ENCODE results near the gene LAYN. TPM values are rescaled to one million over a fixed set of nuclear protein-coding genes. Genes with fewer than 3 reads are reported as not detected.
A peak's percentile ranks its signal among the peaks of the same experiment; 100 is the strongest.

Gene LAYN
- 1.9 TPM for total RNA-seq

GRCh38 chr11:111540114-111540936 lies at the start of gene LAYN:
TSS of gene LAYN (plus strand) at chr11:111540720. CDS start at chr11:111540844, 124 bp downstream.
- ATAC-seq: peak; percentile 27

DNA sequence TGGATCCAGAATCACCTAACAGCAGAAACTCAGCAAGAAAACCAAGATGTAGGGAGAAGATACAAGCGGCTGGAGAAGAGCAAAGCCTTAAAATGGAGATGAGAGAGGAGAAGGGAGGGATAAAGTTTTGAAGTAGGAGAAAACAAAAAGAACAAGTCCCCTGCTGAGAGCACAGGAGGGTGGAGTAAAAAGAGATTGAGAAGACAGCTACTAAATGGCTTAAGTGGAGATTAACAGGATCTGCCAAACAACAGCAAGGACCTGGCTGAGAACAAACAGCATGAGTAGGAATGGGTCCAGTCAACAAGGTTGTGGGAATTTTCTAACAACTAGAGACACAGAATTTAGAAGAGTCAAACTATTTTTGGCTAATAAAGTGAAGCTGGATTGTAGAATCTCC lies 46.5 kb upstream of the LAYN start:
- no peak for ATAC-seq

DNA sequence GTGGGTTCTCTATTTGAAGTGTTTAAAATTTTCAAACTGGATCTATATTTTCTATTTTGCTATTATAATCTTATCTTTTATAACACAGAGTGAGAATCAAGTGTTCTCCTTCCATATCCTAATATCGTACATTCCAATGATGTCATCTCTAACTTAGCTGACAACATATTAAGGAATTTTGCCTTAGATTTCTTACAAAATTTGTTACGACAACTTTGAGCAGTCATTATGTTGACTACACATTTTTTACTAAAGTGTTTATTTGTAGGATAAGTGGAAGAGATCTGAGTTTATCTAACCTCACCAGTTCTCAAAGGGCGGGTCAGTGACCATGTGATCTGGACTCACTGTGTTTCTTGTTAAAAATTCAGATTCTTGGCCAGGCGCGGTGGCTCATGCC lies 41.0 kb upstream of the LAYN start:
- ATAC-seq: no peak

- ATAC-seq: peak; percentile 69
These were observed 40.0 kb upstream of the LAYN start for GRCh38 chr11:111500481-111500880.

- no peak for ATAC-seq
These were observed 37.9 kb upstream of the LAYN start for GRCh38 chr11:111502611-111503010.

- ATAC-seq: no peak
These were observed 30.2 kb upstream of the LAYN start for GRCh38 chr11:111510311-111510710.

DNA sequence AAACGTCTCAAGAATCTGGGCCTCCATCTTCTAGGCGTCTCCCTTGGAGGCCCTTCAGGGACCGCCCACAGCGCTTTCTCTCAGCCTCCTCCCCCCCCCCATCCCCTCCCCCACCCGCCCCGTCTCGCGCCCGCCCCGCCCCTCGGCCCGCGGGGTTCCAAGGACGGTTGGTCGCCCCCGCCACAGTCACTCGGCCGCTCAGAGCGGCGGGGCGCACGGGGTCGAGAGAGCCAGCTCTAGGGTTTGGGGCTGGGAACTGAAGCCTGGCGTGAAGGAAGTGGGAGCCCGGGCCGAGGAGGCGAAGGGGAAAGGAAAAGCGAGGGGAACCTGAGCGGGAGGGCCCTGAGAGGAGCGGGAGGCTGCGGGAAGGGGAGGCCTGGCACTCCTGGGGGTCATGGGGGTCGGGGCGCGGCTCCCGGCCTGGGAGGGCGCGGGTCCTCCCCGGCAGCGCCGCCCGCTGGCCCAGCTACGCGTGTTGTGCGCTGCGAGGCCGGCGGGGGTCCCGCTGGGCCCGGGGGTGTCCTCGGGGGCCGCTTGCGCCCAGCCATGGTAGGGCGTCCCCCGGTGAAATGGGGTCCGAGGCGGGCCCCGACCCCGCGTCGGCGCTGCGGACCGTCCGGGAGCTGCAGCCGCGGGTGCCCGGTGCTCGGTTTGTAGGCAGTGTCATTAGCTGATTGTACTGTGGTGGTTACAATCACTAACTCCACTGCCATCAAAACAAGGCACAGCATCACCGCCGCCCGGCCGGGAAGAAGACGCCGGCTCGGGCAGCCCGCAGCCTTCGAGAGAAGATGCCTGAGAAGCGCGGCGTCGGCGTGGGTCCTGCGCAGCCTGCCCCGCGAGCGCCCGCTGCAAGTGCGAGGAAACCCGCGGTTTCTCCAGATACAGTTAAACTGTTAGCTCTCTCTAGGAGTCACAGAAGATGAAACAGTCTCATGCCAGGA lies 28.0 kb upstream of the LAYN start, which contains the start of gene BTG4:
Gene BTG4, minus strand, starts transcription at position 91 of the 944 bp plus-strand sequence. CDS start 13,610 bp downstream, outside the sequence.
- peak; percentile 52 for ATAC-seq

- ATAC-seq: no peak
These were observed 27.3 kb upstream of the LAYN start for GRCh38 chr11:111513240-111513605.

DNA sequence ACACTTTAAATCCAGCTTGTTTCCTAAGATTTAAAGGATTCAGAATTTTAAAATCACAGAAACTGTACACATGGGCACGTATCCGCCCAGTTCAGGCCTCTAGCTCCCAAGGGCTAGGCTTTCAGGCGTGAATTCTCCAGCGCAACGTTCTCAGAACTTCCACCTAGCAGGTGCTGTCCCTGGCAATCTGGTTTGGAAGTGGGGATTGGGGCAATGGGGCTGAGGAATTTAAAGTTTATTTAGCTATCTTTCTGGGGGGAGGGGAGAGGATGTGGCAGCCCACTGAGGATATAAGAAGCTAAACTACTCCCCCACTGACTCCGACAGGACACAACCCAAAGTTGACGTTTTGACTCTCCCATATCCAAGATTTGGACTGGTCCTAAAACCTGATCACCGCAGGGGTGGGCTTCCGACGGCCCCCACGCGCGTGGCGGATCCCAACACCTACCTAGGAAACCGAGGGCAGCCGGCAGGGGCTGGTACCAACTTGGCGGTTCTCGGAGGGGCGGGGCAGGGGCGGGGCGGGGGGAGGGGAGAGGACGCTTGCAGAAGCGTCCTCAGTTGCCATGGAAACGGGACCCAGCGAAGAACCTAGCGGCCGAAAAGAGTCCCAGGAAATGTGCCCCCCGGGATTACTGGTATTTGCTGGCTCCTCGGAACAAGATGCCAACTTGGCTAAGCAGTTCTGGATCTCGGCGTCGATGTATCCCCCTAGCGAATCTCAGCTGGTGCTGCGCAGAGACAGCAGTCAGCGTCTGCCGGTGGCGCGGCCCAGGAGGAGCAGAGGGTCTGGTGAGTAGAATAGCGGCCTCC lies 26.1 kb upstream of the LAYN start, which contains the start of gene HOATZ:
Gene HOATZ, plus strand, starts transcription at position 563 of the 816 bp plus-strand sequence. Its CDS starts 7 bp downstream, at position 570.
- ATAC-seq: no peak

DNA sequence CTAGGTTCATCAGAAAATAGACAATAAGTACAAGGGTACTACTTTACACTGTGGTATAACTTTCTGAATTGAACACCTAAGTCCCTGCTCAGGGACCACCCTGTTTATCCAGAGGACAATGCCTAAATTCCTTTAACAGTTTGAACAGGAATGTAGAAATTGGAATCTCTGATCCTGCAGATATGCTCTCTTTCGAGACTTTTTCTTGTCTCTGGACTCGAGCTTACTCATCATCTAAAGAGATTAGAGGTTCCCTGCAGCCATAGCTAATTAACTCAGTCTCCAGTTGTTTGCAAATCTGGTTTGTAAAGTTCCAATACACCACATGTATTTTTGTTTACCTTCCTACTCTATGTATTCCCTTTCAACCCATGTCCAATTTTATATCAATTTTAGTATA lies 24.9 kb upstream of the LAYN start:
- no peak for ATAC-seq

- ATAC-seq: no peak
These were observed 21.9 kb upstream of the LAYN start for GRCh38 chr11:111518668-111519067.

DNA sequence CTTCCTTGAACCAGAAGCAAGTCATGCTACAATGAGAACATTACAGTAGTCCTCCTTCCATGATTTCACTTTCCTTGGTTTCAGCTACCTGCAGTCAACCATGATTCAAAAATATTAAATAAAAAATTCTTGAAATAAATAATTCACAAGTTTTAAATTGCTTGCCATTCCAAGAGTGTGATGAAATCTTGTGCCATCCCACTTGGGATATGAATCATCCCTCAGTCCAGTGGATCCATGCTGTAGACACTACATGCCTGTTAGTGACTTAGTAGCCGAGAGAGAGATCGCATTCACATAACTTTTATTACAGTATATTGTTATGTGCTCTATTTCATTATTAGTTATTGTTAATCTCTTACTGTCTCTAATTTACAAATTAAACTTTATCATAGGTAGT lies 20.0 kb upstream of the LAYN start:
- ATAC-seq: no peak

DNA sequence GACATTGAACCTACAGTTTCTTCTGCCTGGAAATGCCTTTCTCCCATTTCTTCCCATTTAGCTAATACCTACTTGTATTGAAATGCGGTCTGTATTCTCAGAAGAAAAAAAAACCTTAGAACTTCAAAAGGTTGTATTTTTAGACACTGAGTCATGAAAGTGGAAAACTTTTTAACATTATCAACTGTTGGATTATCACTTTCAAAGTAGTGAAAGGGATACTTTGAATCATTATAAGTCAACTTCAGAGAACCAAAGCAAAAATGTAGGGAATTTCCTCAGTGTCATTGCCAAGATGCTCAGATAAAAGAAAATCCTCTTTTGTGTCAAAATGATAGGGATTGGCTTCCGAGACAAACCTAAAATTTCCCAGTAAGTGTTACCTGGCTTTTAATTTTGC lies 19.4 kb upstream of the LAYN start:
- no peak for ATAC-seq

DNA sequence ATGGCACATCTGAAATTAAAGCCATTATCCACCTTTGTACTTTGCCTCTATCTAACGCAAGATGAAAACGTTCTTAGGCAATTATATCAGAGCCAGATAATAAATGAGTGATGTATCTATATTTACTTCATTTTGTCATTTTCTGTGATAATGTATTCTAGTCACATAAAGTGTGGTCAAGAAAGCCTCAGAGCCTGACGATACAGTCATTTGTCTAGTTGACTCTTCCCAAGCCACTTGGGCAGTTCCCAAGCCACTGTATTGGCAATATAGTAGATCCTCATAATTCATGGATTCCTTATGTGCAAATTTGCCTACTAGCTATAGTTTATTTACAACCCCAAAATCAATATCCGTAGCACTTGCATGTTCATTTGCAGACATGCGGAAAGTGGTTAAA lies 18.1 kb upstream of the LAYN start:
- ATAC-seq: no peak

DNA sequence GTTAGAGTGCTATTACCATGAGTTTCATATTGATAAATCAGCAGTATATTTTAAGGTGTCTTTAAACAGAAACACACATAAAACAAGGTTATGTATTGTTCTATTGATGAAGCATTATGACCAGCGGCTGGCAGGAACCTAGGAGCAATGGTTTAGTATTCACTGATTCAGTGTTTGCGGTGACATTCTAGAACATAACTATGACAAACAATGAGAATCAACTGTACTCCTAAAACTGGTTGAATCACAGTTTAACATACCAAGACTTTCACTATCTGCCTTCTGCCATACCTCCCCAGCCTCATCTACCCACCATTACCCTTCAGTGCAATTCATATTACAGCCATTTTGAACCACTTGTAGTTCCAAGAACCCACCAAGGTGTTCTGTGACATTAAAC lies 17.2 kb upstream of the LAYN start:
- ATAC-seq: no peak

GRCh38 chr11:111524056-111524455 lies 16.5 kb upstream of the LAYN start:
- peak; percentile 27 for ATAC-seq

DNA sequence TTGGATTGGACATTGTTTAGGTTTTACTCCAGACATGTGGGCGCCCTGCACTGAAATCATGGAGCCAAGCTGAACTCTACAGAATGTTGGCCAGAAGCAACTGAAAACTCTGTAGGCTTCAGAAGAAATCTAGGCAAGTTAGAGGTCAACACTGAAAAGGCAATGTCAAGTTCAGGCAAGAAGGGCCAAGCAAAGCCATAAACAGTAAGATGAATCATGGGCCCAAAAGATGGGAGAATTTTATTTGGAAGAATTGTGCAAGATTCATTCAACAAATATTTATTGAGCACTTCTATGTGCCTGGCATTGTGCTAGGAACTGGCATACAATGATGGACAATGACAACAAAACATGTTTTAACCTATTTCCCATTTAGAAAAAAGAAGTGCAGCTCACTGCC lies 15.1 kb upstream of the LAYN start:
- peak; percentile 15 for ATAC-seq

DNA sequence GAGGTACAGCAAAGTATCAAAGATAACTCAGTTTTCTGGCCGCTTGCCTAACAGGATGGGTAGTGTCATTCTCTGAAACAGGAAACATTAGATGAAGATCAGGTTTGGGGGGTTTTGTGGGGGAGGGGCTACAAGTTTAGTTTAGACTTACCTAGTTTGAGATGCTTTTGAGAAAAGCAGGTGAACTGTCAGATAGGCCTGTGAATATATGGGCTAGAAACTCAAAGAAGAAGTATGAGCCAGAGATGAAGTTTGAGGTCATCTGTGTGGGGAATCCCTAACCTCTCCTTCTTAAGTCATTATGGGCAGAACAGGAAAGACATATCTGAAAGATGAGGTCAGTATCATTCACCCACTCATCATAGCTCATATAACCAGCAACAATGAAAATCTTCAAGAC lies 14.0 kb upstream of the LAYN start:
- ATAC-seq: peak; percentile 77

DNA sequence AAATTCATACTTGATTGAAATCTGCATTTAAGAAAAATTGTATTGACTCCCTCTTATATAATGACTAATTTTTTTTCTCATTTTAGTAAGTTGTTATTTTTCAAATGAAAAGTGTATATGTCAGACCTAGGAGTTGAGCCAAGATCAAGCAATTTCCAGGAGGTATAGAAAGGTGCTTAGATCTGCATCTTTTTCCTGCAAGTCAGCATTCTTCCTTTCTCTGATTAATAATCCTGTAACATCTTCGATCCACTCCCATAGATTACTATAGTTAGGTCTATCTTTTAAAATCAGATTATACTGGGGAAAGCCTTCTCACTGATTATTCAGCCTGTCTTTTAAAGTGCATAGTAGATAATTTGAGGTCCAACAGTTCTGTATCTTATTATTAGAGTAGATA lies 13.2 kb upstream of the LAYN start:
- ATAC-seq: no peak

DNA sequence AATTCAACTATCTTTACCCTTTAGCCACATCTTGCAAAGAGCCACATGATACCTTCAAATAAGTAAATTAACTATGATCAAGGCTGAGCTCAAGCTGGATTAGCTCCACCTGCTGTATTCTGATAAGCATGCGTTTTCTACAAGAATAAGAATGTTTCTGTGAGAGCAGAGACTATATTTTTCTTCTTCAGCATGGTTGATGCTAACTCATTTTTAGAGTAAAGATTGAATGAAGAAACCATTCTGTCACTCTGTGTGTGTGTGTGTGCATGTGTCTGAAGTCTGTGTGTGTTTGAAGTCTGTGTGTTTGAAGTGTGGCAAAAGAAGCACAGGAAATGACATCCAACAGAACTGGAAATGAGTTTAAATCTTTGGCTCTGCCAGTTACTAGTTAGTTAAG lies 12.0 kb upstream of the LAYN start:
- no peak for ATAC-seq

DNA sequence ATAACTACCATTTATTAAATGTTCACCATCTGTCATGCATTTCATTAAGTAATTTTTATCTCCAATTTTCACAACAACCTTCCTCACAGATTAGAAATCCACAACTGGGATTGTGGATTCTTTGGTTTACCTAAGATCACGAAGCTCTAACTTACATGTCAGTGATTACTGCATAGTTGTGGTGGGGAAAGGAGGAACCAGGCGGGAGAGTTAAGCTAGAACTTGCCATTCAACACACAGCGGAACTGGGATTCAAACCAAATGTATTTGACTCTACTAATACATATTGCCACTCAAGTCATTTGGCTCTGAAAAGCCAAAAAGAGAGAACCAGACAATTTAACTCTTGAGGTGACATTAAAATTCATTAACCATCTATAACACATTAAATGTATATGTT lies 10.4 kb upstream of the LAYN start:
- ATAC-seq: no peak

DNA sequence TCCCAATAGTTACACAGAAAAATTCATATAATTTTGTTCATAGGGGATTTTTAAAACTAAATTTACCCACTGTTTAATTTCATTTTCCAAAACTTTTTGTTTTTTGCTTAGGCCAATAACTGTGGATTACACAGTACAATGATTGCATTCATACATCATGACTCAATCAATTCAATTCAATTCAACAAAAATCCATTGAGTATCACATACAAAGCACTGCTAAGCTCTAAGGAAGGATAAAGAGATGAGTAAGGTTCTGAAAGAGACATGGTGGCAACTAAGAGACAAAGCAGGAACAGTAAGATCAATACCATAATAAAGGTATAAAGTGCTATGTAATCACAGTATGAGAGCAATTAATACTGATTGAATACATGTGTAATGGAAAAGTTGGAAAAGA lies 9.4 kb upstream of the LAYN start:
- ATAC-seq: peak; percentile 78

Measured in esophagus mucosa (tissue), 1 donor.